GM12865 (cell line): ENCODE measurements around the gene CCNYL1.
"Not testable (repeated sequence)": the region's sequence is repeated elsewhere in the genome, so short reads cannot be mapped to it uniquely, and the experiment has no call there.

Experiments
- DNase-seq: peaks from one replicate; pipeline ENCODE4 v3.0.0; 2010; ENCODE audit warnings: low read depth
- H3K4me3 ChIP-seq: 2 replicates; pipeline ENCODE4 v1.5.1; 2011; ENCODE audit warnings: mild to moderate bottlenecking, low read depth, low read length, control low read depth
- TF ChIP-seq, protein P1 (sequence below): IDR thresholded peaks from 2 replicates; pipeline ENCODE4 v1.5.1; 2011; ENCODE audit warnings: low read length, control low read depth, low read depth, inconsistent platforms; ENCODE audit not compliant: insufficient read depth; ENCODE audit errors: missing control alignments

The CCNYL1 gene

GRCh38 chr2:207734636-207735512 lies 23.4 kb downstream of the CCNYL1 start:
- TF ChIP-seq, protein P1, sequence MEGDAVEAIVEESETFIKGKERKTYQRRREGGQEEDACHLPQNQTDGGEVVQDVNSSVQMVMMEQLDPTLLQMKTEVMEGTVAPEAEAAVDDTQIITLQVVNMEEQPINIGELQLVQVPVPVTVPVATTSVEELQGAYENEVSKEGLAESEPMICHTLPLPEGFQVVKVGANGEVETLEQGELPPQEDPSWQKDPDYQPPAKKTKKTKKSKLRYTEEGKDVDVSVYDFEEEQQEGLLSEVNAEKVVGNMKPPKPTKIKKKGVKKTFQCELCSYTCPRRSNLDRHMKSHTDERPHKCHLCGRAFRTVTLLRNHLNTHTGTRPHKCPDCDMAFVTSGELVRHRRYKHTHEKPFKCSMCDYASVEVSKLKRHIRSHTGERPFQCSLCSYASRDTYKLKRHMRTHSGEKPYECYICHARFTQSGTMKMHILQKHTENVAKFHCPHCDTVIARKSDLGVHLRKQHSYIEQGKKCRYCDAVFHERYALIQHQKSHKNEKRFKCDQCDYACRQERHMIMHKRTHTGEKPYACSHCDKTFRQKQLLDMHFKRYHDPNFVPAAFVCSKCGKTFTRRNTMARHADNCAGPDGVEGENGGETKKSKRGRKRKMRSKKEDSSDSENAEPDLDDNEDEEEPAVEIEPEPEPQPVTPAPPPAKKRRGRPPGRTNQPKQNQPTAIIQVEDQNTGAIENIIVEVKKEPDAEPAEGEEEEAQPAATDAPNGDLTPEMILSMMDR, result no peak
- H3K4me3 ChIP-seq, result no peak overlapping the region
- DNase-seq, result no peak

DNA sequence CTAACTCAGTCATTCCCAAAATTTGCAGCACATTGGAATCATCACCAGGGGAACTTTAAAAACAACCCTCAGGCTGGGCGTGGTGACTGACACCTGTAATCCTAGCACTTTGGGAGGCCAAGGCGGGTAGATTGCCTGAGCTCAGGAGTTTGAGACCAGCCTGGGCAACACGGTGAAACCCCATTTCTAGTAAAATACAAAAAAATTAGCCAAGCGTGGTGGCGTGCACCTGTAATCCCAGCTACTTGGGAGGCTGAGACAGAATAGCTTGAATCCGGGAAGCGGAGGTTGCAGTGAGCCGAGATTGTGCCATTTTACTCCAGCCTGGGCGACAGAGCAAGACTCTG lies 24.0 kb downstream of the CCNYL1 start:
- DNase-seq, H3K4me3 ChIP-seq: not testable (repeated sequence)

GRCh38 chr2:207743514-207743913 lies 32.1 kb downstream of the CCNYL1 start:
- no peak for DNase-seq
- TF ChIP-seq, protein P1, result no peak
- no peak overlapping the region for H3K4me3 ChIP-seq

DNA sequence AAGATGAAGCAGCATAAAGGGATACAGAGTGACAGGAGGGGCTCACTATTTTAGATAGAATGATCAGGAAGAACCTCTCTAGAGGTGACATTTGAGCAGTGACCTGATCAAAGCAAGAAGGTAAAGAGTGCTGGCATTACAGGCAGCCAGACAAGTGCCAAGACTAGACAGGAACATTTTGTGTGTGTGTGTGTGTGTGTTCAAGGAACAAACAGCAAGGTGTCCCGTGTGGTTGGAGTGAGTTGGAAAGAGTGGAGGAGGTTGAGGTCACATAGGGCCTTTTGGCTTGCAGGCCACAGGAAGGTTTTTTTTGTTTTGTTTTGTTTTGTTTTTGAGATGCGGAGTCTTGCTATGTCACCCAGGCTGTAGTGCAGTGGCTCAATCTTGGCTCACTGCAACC lies 32.6 kb downstream of the CCNYL1 start:
- no peak overlapping the region for H3K4me3 ChIP-seq
- DNase-seq, result no peak
- TF ChIP-seq, protein P1, result no peak

- H3K4me3 ChIP-seq, result no peak overlapping the region
- DNase-seq, result no peak
- TF ChIP-seq, protein P1, result no peak
Measured at GRCh38 chr2:207744451-207744850, 33.0 kb downstream of the CCNYL1 start.

DNA sequence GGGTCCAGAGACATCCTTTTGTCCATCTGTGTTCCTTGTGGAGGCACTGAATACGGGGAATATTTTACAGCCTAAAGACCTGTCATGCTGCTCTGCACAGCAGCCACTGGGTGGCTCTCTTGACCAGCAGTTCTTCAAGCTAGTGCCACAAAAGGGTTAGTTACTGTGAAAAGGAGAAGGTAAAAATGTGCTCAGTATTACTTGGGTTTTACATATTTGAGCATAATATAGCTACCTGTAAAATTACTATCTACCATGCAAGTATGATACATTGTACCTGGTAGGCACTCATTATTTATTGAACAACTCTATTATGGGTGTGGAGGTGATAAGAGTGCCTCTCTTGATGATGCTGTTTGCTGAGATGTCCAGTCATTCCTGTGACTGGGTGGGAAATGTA lies 34.7 kb downstream of the CCNYL1 start:
- no peak overlapping the region for H3K4me3 ChIP-seq
- TF ChIP-seq, protein P1, result peak; percentile 91
- DNase-seq, result peak; percentile 79

DNA sequence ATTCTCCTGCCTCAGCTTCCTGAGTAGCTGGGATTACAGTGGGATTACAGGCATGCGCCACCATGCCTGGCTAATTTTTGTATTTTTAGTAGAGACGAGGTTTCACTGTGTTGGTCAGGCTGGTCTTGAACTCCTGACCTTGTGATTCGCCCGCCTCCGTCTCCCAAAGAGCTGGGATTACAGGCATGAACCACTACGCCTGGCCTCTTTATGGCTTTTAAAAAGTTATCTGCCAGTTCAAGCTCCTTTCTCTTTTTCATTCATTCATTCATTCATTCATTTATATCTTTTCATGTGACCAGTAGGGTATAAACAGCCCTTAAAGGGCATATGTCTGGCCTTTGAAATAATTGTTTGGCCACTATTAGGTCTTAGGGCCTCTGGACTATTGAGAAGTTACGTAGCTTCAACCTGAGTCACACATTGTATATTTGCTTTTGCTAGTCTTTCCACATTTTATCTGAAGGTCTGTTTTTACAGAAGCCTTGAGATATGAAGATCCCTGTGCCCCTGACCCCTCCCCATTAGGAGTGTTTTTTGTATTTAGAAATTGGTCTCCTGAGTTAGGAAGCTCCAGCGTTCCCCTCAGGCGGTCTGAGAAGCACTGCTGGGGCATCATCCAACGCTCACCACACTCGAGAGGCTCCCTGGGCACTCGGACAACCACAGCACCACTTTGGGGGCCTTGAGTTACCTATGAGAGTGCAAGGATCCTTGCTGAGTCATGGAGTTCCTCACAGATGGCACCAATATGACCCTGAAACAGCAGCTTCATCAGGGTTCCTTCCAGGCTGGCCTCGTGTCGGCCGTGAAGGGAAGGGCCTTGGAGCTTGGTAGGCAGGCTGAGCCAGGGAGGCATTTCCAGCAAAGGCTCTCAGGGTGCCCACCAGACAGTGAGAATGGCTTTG lies 36.5 kb downstream of the CCNYL1 start:
- no peak overlapping the region for H3K4me3 ChIP-seq
- DNase-seq, result no peak
- TF ChIP-seq, protein P1, result no peak
